8988T (cell line): ENCODE measurements around the gene ZNF518B.

ENCODE experiments used
- DNase-seq: peaks from one replicate; pipeline ENCODE4 v3.0.0; 2011

Gene ZNF518B

GRCh38 chr4:10457255-10457801 is at the start of gene ZNF518B:
ZNF518B (minus strand) TSS chr4:10457426; CDS start chr4:10446328, 11,098 bp downstream.
- no peak for DNase-seq

- no peak for DNase-seq
Measured at GRCh38 chr4:10506077-10506476, 48.9 kb upstream of the ZNF518B start.

GRCh38 chr4:10504570-10505179 is 47.4 kb upstream of the ZNF518B start:
- DNase-seq, result no peak

- DNase-seq, result no peak
Measured at GRCh38 chr4:10502717-10503116, 45.5 kb upstream of the ZNF518B start.

GRCh38 chr4:10500776-10501175 is 43.5 kb upstream of the ZNF518B start:
- no peak for DNase-seq

GRCh38 chr4:10496200-10496599 is 39.0 kb upstream of the ZNF518B start:
- DNase-seq, result no peak

GRCh38 chr4:10495651-10496050 is 38.4 kb upstream of the ZNF518B start:
- DNase-seq, result no peak

- no peak for DNase-seq
Measured at GRCh38 chr4:10492464-10492863, 35.2 kb upstream of the ZNF518B start.

GRCh38 chr4:10491401-10491800 is 34.2 kb upstream of the ZNF518B start:
- DNase-seq, result no peak

- no peak for DNase-seq
Measured at GRCh38 chr4:10490996-10491395, 33.8 kb upstream of the ZNF518B start.

GRCh38 chr4:10482913-10483312 is 25.7 kb upstream of the ZNF518B start:
- no peak for DNase-seq

GRCh38 chr4:10480616-10481015 is 23.4 kb upstream of the ZNF518B start:
- no peak for DNase-seq

- no peak for DNase-seq
Measured at GRCh38 chr4:10478621-10479020, 21.4 kb upstream of the ZNF518B start.

GRCh38 chr4:10470505-10470904 is 13.3 kb upstream of the ZNF518B start:
- DNase-seq, result no peak

- DNase-seq, result no peak
Measured at GRCh38 chr4:10466161-10466560, 8.9 kb upstream of the ZNF518B start.

- no peak for DNase-seq
Measured at GRCh38 chr4:10462876-10463275, 5.7 kb upstream of the ZNF518B start.

- DNase-seq, result no peak
Measured at GRCh38 chr4:10461850-10462400, 4.7 kb upstream of the ZNF518B start.

- no peak for DNase-seq
Measured at GRCh38 chr4:10461091-10461849, 4.0 kb upstream of the ZNF518B start.

- no peak for DNase-seq
Measured at GRCh38 chr4:10460313-10461047, 3.3 kb upstream of the ZNF518B start.

GRCh38 chr4:10459305-10459704 is 2.1 kb upstream of the ZNF518B start:
- DNase-seq, result no peak

GRCh38 chr4:10458177-10458576 is 951 bp upstream of the ZNF518B start:
- no peak for DNase-seq

- no peak for DNase-seq
Measured at GRCh38 chr4:10456595-10457254, 501 bp downstream of the ZNF518B start.

GRCh38 chr4:10456260-10456594 is 999 bp downstream of the ZNF518B start:
- no peak for DNase-seq
